Kidney (tissue), 14 donors: ENCODE measurements around the gene ABHD17A. TPM values are rescaled to one million over a fixed set of nuclear protein-coding genes. Genes with fewer than 3 reads are reported as not detected.

Source experiments
- DNase-seq, 5 donors: peaks; one replicate each; pipeline ENCODE4 v3.0.0-alpha.2; 2013 to 2020
- FAIRE-seq: peaks from 2 replicates; lab custom pipeline; 2012; peaks lifted over from hg19 to GRCh38; lab: Jason Lieb, UNC
- H3K27ac ChIP-seq, 2 donors: one replicate each; pipeline ENCODE4 v1.7.0; 2013; ENCODE audit warnings: low read depth in 2 of 2, low read length in 2 of 2, inconsistent platforms in 1 of 2
- H3K27me3 ChIP-seq: one replicate; pipeline ENCODE4 v1.7.1; 2013; ENCODE audit warnings: low read length, inconsistent platforms; ENCODE audit not compliant: control insufficient read depth, insufficient read depth
- H3K36me3 ChIP-seq, 3 donors: one replicate each; pipeline versions ENCODE4 v1.7.0 to v1.7.1; 2013; ENCODE audit warnings: low read length in 3 of 3, control low read depth in 1 of 3, inconsistent platforms in 1 of 3; ENCODE audit not compliant: insufficient read depth in 3 of 3, control insufficient read depth in 2 of 3
- H3K4me1 ChIP-seq, 3 donors: one replicate each; pipeline versions ENCODE4 v1.7.0 to v1.7.1; 2013; ENCODE audit warnings: low read length in 3 of 3, inconsistent platforms in 1 of 3, low read depth in 1 of 3; ENCODE audit not compliant: control insufficient read depth in 2 of 3, insufficient read depth in 2 of 3
- H3K4me3 ChIP-seq, 3 donors: one replicate each; pipeline versions ENCODE4 v1.7.0 to v1.8.1; 2013; ENCODE audit warnings: low read length in 3 of 3, control low read depth in 1 of 3, inconsistent platforms in 1 of 3
- H3K9ac ChIP-seq, 3 donors: one replicate each; pipeline versions ENCODE4 v1.7.0 to v1.7.1; 2013; ENCODE audit warnings: low read length in 3 of 3, control low read depth in 1 of 3, inconsistent platforms in 1 of 3
- H3K9me3 ChIP-seq, 3 donors: one replicate each; pipeline versions ENCODE4 v1.7.0 to v1.7.1; 2013; ENCODE audit warnings: low read length in 3 of 3, control low read depth in 1 of 3, inconsistent platforms in 1 of 3; ENCODE audit not compliant: control insufficient read depth in 2 of 3, insufficient read depth in 1 of 3
- intact Hi-C: fragments of 100-400 bp; cut with DNase I; formaldehyde crosslinking; loops from one replicate; pipeline ENCODE4 v1.11.1; 2022
- polyA plus RNA-seq: library from polyadenylated mRNA; stranded (reverse); fragments of 350-450 nt; fragmentation: Illumina TruSeq; extraction: RNeasy Lipid Tissue Mini Kit (QIAGEN cat#74804); gene quantifications from one replicate; pipeline ENCODE4 v1.2.3, GENCODE V29; 2014; ENCODE audit warnings: low read depth, low replicate concordance; ENCODE audit not compliant: insufficient read depth
- total RNA-seq: library from RNA; stranded (reverse); fragmentation: NEBNext Ultra II Directional; extraction: Animal tissue kit (Norgen Biotek cat#: 25700); gene quantifications from one replicate; pipeline ENCODE4 v1.2.1, GENCODE V29; 2021
- TF ChIP-seq, protein P1 (sequence below): IDR thresholded peaks from 3 replicates; pipeline ENCODE4 v1.5.1; 2012; ENCODE audit warnings: mild to moderate bottlenecking, moderate library complexity, borderline replicate concordance; ENCODE audit not compliant: insufficient read depth; ENCODE audit errors: extremely low read depth
- donor health status: control.
- donor health status: control.
- donor health status: control.
- donor health status: control.
- donor health status: control.
- donor health status: DM: yes; HTN: yes; CAD: no.
- donor health status: Normal renal cell carcinoma (clear cell type).

The ABHD17A gene
- total and polyA plus RNA-seq, 2 donors from 2014 or later, result 63.8 to 65.1 TPM

DNA sequence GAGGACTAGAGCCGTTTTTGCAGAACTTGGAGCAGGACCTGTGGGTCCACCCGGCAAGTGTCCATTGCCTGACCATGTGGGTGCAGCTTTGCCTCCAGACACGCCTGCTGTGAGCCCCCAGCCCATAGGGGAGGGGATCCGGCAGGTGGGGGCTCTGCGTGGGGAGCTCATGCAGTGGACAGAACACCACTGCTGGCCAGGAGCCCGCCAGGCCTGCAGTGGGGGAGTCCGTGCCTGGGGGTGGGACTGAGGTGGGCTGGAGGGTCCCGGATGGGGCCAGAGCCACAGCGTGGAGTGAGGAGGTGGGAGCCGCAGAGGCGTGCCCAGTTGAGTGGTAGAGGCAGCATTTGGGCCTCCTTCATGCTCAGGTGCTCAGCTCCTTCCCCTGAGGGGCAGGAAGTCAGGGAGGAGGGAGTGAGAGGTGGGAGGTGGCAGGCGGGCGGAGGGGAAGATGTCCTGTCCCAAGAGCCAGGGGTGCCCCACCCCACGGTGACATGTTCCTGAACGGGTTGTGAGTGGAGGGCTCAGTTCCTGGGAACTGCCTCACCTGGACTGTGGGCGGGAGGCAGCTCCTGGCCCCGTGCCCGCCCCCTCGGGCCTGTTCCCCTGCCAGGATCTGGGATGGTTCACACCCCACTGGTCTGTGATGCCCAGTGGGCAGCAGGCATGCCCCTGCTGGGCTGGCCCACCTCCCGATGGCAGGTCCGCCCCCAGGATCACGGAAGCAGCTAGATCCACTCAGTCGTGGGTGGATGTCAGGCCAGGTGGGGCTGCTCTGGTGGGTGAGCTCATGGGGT, 28.7 kb upstream of the ABHD17A start:
- Histone ChIP-seq H3K4me3 (no peak overlapping the region), H3K9ac (no peak overlapping the region), H3K9me3 (no peaks in the 10 kb centered on the region), H3K27ac (peak overlapping the region in 1 of 2 donors; percentile 37), H3K36me3 (peaks cover 0 to 3% (median 0%) of the 10 kb centered on the region in 3 donors), H3K27me3 (no peaks in the 10 kb centered on the region), H3K4me1 (peaks cover 0 to 12% (median 0%) of the 10 kb centered on the region in 3 donors)
- TF ChIP-seq, protein P1, sequence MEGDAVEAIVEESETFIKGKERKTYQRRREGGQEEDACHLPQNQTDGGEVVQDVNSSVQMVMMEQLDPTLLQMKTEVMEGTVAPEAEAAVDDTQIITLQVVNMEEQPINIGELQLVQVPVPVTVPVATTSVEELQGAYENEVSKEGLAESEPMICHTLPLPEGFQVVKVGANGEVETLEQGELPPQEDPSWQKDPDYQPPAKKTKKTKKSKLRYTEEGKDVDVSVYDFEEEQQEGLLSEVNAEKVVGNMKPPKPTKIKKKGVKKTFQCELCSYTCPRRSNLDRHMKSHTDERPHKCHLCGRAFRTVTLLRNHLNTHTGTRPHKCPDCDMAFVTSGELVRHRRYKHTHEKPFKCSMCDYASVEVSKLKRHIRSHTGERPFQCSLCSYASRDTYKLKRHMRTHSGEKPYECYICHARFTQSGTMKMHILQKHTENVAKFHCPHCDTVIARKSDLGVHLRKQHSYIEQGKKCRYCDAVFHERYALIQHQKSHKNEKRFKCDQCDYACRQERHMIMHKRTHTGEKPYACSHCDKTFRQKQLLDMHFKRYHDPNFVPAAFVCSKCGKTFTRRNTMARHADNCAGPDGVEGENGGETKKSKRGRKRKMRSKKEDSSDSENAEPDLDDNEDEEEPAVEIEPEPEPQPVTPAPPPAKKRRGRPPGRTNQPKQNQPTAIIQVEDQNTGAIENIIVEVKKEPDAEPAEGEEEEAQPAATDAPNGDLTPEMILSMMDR, result no peak
- peak in 4 of 5 donors; percentile 21 to 94 (median 42) for DNase-seq
- FAIRE-seq, result no peak
- intact Hi-C loops, result no loop called here

DNA sequence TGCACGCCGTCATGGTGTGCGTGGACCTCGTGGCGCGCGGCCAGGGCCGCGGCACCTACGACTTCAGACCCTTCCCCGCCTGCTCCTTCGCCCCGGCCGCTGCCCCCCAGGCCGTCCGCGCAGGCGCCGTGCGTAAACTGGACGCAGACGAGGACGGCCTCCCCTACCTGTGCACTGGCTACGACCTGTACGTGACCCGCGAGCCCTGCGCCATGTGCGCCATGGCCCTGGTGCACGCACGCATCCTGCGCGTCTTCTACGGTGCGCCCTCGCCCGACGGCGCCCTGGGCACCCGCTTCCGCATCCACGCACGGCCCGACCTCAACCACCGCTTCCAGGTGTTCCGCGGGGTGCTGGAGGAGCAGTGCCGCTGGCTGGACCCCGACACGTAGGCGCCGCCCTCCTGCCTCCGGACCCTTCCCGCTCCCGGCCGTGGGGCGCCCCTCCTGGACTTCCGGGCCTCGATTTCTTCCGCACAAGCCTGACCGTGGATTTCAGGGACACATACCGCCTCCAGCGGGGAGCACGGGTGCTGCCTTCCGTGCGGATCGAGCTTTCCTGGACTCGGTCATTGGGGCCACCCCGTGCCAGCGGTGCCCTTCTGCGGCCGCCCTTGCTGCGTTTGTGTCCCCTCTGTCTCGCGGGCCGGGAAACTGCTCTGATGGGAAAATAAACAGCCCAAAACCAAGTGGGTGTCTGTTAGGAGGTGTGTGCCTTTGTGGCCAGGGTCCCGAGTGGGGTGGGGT, 27.6 kb upstream of the ABHD17A start:
- FAIRE-seq, result no peak
- Histone ChIP-seq H3K27me3 (no peaks in the 10 kb centered on the region), H3K9ac (no peak overlapping the region), H3K36me3 (peaks cover 0 to under 1% (median 0%) of the 10 kb centered on the region in 3 donors), H3K4me3 (no peak overlapping the region), H3K4me1 (peaks cover 0 to 16% (median 0%) of the 10 kb centered on the region in 3 donors), H3K27ac (no peak overlapping the region), H3K9me3 (no peaks in the 10 kb centered on the region)
- DNase-seq, result no peak
- TF ChIP-seq, protein P1, result no peak
- intact Hi-C loops, result no loop called here

DNA sequence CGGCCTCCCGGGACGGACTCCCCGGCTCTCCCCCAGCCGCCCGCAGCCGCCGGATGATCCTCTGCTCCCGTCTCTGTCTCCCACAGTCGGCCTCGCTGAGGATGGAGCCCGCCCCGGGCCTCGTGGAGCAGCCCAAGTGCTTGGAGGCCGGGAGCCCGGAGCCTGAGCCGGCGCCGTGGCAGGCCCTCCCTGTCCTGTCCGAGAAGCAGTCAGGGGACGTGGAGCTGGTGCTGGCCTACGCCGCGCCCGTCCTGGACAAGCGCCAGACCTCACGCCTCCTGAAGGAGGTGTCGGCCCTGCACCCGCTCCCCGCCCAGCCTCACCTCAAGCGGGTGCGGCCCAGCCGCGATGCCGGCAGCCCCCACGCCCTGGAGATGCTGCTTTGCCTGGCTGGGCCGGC, 26.7 kb upstream of the ABHD17A start:
- Histone ChIP-seq H3K27me3 (no peaks in the 10 kb centered on the region), H3K36me3 (no peaks in the 10 kb centered on the region), H3K4me3 (no peak overlapping the region), H3K4me1 (peaks cover 0 to 22% (median 0%) of the 10 kb centered on the region in 3 donors), H3K9ac (no peak overlapping the region), H3K27ac (no peak overlapping the region), H3K9me3 (no peaks in the 10 kb centered on the region)
- FAIRE-seq, result no peak
- intact Hi-C loops, result no loop called here
- TF ChIP-seq, protein P1, result no peak
- no peak for DNase-seq
